ENCODE data around the gene SEMA5B. TPM values are rescaled to one million over a fixed set of nuclear protein-coding genes. Genes with fewer than 3 reads are reported as not detected.

The SEMA5B gene
- total and polyA plus RNA-seq, 2 experiments from 2014 or later: 8.0 to 26.8 TPM

- no peaks in the 10 kb centered on the region for H3K9me3 Mint-ChIP-seq
- ATAC-seq: no peak
Observed at GRCh38 chr3:123053107-123053506, 25.5 kb upstream of the SEMA5B start.

More at GRCh38 chr3:123053107-123053506, 25.5 kb upstream of the SEMA5B start:
- TF ChIP-seq CREB1 (CRISPR knock-in tag; IDR thresholded peaks at IDR 0.05; ENCODE audit: low read depth): no peak
- TF ChIP-seq CTCF (conservative IDR thresholded peaks at IDR 0.05; ENCODE audit: low read depth in 2 of 2): no peak
- TF ChIP-seq EZH2 (IDR thresholded peaks at IDR 0.05; ENCODE audit: low read depth, unreplicated experiment): no peak
- TF ChIP-seq ZNF114 (CRISPR knock-in tag; IDR thresholded peaks at IDR 0.05): no peak
- TF ChIP-seq ZNF462 (CRISPR knock-in tag; IDR thresholded peaks at IDR 0.05): no peak
- no peak for DNase-seq (ENCODE audit: low spot score)
- H3K36me3 ChIP-seq (ENCODE audit: insufficient read depth): no peaks in the 10 kb centered on the region
- H2AFZ ChIP-seq: no peak overlapping the region
- Mint-ChIP-seq H3K36me3 (ENCODE audit: low read depth) (no peaks in the 10 kb centered on the region), H3K4me3 (no peak overlapping the region), H3K27ac (no peak overlapping the region), H3K4me1 (peaks cover 2% of the 10 kb centered on the region; the same call in 2 of the 3 replicates), H3K27me3 (ENCODE audit: insufficient read depth, low read depth, poor library complexity) (peaks cover 3% of the 10 kb centered on the region)
- H3F3A ChIP-seq (replicated peaks; ENCODE audit: low read depth): no peaks in the 10 kb centered on the region
- H3K9me2 ChIP-seq (ENCODE audit: insufficient read depth): peaks cover 3% of the 10 kb centered on the region; the same call in 1 of the 2 replicates
- no peaks in the 10 kb centered on the region for H3K27me3 ChIP-seq (ENCODE audit: insufficient read depth)
- H3K27ac ChIP-seq (ENCODE audit: low read depth): no peak overlapping the region
- H3K79me2 ChIP-seq (replicated peaks; ENCODE audit: insufficient read depth): no peaks in the 10 kb centered on the region
- H3K4me3 ChIP-seq: no peak overlapping the region
- no peaks in the 10 kb centered on the region for H3K4me1 ChIP-seq (ENCODE audit: insufficient read depth)
- H3K4me2 ChIP-seq: no peak overlapping the region
- no peaks in the 10 kb centered on the region; the same call in 1 of the 2 replicates for H4K20me1 ChIP-seq (replicated peaks; ENCODE audit: insufficient read depth)
